GM19023 (cell line): ENCODE data around the gene LGALS9B.
"Not testable (repeated sequence)": the region's sequence is repeated elsewhere in the genome, so short reads cannot be mapped to it uniquely, and the experiment has no call there.

Experiments
- ATAC-seq: cut with Tn5 transposase; IDR thresholded peaks from one replicate; pipeline ENCODE4 v1.9.1; 2021; ENCODE audit warnings: mild to moderate bottlenecking, moderate library complexity; ENCODE audit not compliant: unreplicated experiment

LGALS9B gene

DNA sequence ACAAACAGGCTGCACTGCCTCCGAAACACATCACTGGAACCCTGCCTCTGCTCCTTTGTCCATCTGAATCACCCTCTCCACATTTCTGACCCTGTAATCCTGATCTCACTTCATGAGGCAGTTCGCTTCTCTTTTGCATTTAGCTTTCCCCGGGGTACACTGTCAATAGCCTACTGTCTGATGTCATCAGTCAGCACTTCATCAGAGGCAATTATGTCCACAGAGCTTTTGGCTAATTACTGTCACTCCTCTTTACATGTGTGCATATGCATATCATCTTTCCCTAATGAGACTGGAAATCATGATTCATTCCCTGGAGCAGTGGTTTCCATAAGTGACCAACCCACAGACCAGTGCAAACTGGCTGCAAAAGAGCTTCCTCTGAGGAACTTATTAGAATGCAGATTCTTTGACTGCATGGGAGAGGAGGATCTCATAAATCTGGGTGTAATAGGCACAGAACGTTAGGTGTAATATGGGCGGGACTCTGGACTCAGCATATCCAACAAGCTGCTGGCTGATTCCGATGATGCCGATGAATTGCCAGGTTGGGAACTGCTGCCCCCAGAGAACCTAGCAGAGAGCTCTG, 49.8 kb downstream of the LGALS9B start:
- not testable (repeated sequence) for ATAC-seq

DNA sequence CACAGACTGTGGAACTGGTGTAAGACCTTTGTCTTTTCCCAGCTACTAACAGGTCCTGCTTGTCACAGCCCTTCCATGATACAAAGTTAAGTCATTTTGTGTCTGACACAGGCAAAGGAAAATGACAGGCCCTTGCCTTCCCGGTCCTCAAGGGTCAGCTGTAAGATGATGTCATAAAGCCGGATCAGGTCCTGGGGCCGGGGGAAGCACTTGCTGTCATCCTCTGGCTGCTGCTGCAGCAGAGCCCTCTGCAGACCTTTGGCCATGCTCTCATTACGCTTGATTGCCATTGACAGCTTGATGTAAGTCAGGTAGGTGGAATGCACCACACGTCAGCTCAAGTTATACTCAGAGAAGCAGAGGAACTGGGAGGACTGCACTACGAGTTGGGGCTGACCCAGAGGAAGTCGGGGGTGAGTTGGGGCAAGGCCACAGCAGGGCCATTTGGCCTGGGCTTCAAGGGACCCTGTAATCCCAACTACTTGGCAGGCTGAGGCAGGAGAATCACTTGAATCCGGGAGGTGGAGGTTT, 50.9 kb downstream of the LGALS9B start:
- not testable (repeated sequence) for ATAC-seq

DNA sequence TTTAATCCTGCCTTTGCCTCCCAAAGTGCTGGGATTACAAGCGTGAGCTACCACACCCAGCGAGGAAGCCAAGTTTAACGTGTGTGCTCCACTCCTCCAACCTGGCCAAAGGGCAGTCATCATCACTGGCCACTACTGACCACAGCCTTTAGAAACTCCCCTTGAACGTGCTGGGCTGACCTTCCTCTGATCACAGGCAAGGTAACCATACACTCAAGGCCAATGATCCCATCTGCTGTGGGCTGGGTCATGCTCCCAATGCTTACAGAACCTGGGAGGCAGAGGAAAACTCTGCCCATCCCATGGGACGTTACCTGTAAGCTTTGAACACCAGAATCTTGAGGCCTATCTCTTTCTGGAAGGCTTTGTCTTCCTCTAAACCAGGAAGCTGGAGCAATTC, 51.9 kb downstream of the LGALS9B start:
- ATAC-seq: not testable (repeated sequence)

DNA sequence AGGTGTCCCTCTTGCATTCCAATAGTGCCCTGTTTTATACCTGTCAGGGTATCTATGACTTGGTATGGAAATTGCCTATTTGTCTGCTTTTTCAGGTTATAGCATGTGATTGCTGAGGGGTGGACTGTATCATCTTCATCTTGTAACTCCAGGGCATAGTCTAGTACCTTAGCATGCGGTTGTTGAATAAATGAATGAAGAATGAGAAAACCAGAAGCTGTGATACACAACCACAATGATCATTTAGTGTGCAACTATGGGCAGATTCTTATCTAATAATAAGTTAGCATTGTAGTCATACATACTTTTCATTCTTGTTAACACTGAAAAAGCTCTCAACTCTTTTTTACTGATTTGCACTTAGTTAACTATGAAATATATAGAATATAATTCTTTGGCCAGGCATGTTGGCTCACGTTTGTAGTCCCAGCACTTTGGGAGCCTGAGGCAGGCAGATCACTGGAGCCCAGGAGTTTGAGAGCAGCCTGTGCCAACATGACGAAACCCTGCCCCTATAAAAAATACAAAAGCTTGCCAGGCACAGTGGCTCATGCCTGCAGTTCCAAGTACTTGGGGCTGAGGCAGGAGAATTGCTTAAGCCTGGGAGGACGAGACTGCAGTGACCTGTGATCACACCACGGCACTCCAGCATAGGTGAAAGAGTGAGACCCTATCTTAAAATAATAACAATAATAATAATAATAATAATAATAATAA, 65.9 kb downstream of the LGALS9B start:
- ATAC-seq: not testable (repeated sequence)

DNA sequence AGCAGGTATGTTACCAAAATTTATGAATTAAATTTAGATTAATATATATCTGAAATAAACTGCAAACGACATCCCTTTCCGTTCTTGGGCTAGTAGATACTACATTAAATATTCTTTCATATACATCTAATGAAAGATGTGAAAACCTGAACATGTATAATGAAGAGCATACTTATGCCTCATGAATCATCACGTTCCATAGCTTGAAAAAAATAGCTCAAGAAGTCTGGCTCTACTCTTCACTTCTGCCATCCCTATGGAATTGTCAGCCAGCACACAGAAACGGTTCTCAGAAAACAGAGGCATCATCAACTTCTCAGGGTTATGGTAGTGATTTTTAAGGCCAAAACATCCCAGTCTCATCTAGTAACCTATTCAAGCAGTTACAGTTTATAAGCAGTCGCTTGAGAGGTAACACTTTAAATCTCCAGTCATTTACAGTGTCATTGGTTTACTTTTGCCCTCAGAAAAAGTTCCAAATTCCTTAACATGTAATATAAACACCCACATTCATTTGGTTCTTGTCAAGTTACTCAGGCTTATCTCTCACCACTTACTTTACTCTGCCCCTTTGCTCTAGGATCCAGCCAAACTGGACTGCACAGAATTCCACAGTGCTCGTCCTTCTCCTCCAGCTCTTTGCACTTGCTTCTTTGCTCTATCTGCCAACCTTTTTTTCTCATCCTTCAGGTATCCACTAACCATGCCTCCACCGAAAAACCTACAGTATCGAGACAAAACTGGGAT, 66.6 kb downstream of the LGALS9B start:
- ATAC-seq: not testable (repeated sequence)
